Measurements from ENCODE around the gene B3GAT3. TPM values are rescaled to one million over a fixed set of nuclear protein-coding genes. Genes with fewer than 3 reads are reported as not detected.
"Not testable (repeated sequence)": the region's sequence is repeated elsewhere in the genome, so short reads cannot be mapped to it uniquely, and the experiment has no call there.

Gene B3GAT3
- 15.7 TPM for total RNA-seq

- H3K27me3 ChIP-seq (ENCODE audit: insufficient read depth, low read length), result no peaks in the 10 kb centered on the region
- H3K4me3 ChIP-seq (ENCODE audit: low read length), result peak within 1 kb of the TSS; percentile 60
- H3K9me3 ChIP-seq (ENCODE audit: low read depth, low read length), result no peaks in the 10 kb centered on the region
- peaks cover 21% of the 10 kb centered on the region for H3K4me1 ChIP-seq (ENCODE audit: insufficient read depth, low read length)
Observed at GRCh38 chr11:62621567-62622470, at the start of gene B3GAT3. B3GAT3 (minus strand) TSS chr11:62621986; CDS start chr11:62621947, 39 bp downstream.

DNA sequence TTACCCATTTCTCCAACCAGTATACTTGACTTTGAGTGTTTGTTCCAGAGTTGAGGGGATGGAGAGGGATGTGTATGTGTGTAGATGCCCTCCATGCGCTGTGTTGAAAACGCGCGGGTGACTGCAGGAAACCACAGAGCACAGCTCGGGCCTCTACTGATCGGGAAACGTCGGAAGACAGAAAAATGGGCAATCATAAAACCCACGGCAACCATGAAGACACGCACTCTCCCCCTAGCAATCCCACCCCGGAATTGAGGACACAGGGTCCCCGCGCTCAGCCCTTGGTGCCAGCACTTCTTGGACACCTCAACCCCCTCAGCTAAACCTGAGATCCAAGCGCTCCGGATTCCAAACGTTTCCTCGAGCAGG lies 49.4 kb upstream of the B3GAT3 start:
- Histone ChIP-seq H3K27me3 (ENCODE audit: insufficient read depth, low read length) (no peaks in the 10 kb centered on the region), H3K4me1 (ENCODE audit: insufficient read depth, low read length) (peaks cover 42% of the 10 kb centered on the region), H3K9me3 (ENCODE audit: low read depth, low read length) (no peaks in the 10 kb centered on the region), H3K4me3 (ENCODE audit: low read length) (peak overlapping the region; percentile 94)

- Histone ChIP-seq H3K9me3 (ENCODE audit: low read depth, low read length) (no peaks in the 10 kb centered on the region), H3K27me3 (ENCODE audit: insufficient read depth, low read length) (no peaks in the 10 kb centered on the region), H3K4me1 (ENCODE audit: insufficient read depth, low read length) (peaks cover 51% of the 10 kb centered on the region), H3K4me3 (ENCODE audit: low read length) (no peak overlapping the region)
Observed at GRCh38 chr11:62669420-62670161, 47.8 kb upstream of the B3GAT3 start.

GRCh38 chr11:62667460-62667859 lies 45.7 kb upstream of the B3GAT3 start:
- no peaks in the 10 kb centered on the region for H3K9me3 ChIP-seq (ENCODE audit: low read depth, low read length)
- peaks cover 53% of the 10 kb centered on the region for H3K4me1 ChIP-seq (ENCODE audit: insufficient read depth, low read length)
- no peak overlapping the region for H3K4me3 ChIP-seq (ENCODE audit: low read length)
- H3K27me3 ChIP-seq (ENCODE audit: insufficient read depth, low read length), result no peaks in the 10 kb centered on the region

GRCh38 chr11:62666259-62666926 lies 44.6 kb upstream of the B3GAT3 start:
- Histone ChIP-seq H3K4me3 (ENCODE audit: low read length) (peak overlapping the region; percentile 95), H3K4me1 (ENCODE audit: insufficient read depth, low read length) (peaks cover 50% of the 10 kb centered on the region), H3K27me3 (ENCODE audit: insufficient read depth, low read length) (no peaks in the 10 kb centered on the region), H3K9me3 (ENCODE audit: low read depth, low read length) (no peaks in the 10 kb centered on the region)

DNA sequence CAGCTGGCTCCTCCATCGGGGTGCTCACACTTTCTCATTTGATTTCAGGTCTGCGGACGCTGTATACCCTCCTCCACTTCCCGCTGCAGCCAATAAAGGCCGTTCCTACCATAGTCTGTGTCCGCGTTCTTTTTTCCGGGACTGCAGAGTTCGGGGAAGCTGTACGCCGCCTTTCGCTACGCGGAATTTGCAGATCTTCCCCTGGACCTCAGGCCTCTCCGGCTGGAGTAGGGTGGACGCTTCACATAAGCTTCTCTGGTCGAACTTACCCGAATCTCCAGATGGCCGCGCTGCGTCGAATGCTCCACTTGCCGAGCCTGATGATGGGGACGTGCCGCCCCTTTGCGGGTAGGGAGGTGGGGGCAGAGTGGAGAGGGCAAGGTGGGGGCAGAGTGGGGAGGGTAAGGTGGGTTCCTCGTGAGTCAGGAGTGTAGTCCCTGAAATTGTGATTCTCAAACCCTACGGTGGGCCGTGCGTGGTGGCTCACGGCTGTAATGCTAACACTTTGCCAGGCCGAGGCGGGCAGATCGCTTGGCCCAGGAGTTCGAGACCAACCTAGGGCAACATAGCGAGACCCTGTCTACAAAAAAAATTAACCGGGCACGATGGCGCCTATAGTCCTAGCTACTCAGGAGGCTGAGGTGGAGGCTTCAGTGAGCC lies 43.9 kb upstream of the B3GAT3 start:
- H3K9me3 ChIP-seq (ENCODE audit: low read depth, low read length), result no peaks in the 10 kb centered on the region
- no peaks in the 10 kb centered on the region for H3K27me3 ChIP-seq (ENCODE audit: insufficient read depth, low read length)
- H3K4me1 ChIP-seq (ENCODE audit: insufficient read depth, low read length), result peaks cover 44% of the 10 kb centered on the region
- H3K4me3 ChIP-seq (ENCODE audit: low read length), result peak overlapping the region; percentile 95

DNA sequence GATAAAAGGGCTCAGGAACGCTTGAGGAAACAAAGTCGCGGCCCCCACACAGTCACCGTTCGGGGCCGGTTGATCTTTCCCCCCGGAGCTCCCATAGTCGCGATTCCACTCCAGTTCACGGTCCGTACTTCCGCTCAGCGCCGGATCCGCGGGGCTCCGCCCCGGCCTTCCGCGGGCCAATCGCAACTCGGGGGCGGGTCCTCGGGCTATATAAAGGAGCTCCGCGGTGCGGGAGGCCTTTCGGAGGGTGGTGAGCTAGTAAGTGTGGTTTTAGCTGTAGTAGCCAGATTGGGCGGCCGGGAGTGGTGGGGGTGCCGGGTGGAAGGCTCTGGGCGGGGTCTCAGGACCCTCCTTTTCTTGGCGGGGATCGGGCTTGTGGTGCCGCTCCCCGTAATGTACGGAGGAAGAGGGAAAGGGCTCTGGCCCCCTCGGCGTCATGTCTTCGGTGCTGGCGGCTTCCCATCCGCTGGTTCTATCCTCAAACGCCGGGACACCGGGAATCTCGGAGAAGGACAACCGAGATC lies 43.4 kb upstream of the B3GAT3 start, which contains the start of the genes C11orf98 and CSKMT:
TSS of gene C11orf98 (minus strand) at position 136 of the 524 bp plus-strand sequence. CDS start at position 95, 41 bp downstream.
TSS of gene CSKMT (plus strand) at position 238 of the 524 bp plus-strand sequence. CDS start 568 bp downstream, outside the sequence.
- peak within 1 kb of the TSS; percentile 95 for H3K4me3 ChIP-seq (ENCODE audit: low read length)

GRCh38 chr11:62664405-62665074 lies 42.8 kb upstream of the B3GAT3 start:
- no peaks in the 10 kb centered on the region for H3K27me3 ChIP-seq (ENCODE audit: insufficient read depth, low read length)
- no peaks in the 10 kb centered on the region for H3K9me3 ChIP-seq (ENCODE audit: low read depth, low read length)
- H3K4me1 ChIP-seq (ENCODE audit: insufficient read depth, low read length), result peaks cover 40% of the 10 kb centered on the region
- H3K4me3 ChIP-seq (ENCODE audit: low read length), result peak overlapping the region; percentile 95

More for the DNA sequence above, 43.4 kb upstream of the B3GAT3 start, which contains the start of the genes C11orf98 and CSKMT:
- Histone ChIP-seq H3K9me3 (ENCODE audit: low read depth, low read length) (no peaks in the 10 kb centered on the region), H3K27me3 (ENCODE audit: insufficient read depth, low read length) (no peaks in the 10 kb centered on the region), H3K4me1 (ENCODE audit: insufficient read depth, low read length) (peaks cover 40% of the 10 kb centered on the region)

DNA sequence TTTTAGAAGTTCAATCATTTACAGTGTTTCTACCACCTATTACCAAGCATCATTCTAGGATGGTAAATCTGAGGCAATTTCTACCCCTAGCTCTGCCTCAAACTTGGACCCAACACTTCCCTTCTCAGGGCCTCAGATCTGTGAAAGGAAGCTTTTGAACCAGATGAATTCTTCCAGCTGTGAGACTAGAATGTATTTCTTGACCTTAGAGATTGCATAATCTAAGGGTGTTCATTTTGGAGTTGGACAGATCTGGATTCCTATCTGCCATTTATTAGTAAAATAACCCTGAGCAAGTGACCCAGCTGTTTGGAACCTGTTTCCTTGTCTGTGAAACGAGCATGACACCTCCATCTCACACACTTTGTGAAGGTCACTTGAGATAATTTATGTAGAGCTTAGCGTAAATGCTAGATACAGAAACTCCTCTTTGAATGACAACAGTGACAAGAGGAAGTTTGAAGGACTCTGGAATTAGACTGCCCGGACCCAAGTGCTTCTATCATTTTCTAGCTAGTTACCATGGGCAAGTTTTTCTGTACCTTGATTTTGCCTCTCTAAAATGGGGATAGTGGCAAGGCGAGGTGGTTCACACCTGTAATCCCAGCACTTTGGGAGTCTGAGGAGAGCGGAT lies 35.1 kb upstream of the B3GAT3 start:
- Histone ChIP-seq H3K4me3 (ENCODE audit: low read length) (no peak overlapping the region), H3K4me1 (ENCODE audit: insufficient read depth, low read length) (peaks cover 14% of the 10 kb centered on the region), H3K27me3 (ENCODE audit: insufficient read depth, low read length) (no peaks in the 10 kb centered on the region), H3K9me3 (ENCODE audit: low read depth, low read length) (no peaks in the 10 kb centered on the region)

GRCh38 chr11:62654297-62654696 lies 32.5 kb upstream of the B3GAT3 start:
- no peak overlapping the region for H3K4me3 ChIP-seq (ENCODE audit: low read length)
- no peaks in the 10 kb centered on the region for H3K27me3 ChIP-seq (ENCODE audit: insufficient read depth, low read length)

DNA sequence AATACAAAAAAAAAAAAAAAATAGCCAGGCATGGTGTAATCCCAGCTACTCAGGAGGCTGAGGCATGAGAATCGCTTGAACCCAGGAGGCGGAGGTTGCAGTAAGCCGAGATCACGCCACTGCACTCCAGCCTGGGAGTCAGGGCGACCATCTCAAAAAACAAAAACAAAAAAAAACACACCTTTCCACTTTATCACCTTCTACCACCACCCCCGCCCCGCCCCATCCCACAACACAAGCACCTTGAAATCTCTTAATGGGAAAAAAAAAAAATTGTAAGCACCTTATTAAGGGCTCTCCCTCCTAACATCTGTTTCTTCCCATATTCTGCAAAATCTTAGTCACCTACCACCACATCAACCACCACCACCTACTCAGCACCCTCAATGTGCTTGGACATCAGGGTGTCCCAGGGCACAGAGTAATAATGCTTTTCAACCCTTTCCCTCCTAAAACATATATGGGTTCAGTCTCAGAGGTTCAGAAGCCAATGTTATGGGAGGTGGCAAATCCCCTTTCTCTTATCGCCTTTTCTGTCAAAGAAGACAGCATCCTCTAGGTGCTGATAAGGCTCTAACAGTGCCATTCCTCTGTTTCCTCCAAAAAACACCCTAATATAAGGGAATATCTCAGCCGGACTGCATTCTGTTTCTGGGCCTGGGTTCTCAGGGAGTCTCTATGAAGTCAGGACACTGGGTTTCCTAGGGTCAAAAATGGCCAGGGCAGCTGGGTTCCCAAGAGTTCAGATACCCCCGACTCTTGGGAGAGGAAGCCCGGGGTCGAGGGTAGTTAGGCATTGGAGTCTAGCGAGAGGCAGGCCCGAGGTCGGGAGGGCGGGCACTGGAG lies 30.6 kb upstream of the B3GAT3 start:
- peaks cover 20% of the 10 kb centered on the region for H3K4me1 ChIP-seq (ENCODE audit: insufficient read depth, low read length)
- no peaks in the 10 kb centered on the region for H3K27me3 ChIP-seq (ENCODE audit: insufficient read depth, low read length)
- H3K4me3 ChIP-seq (ENCODE audit: low read length), result peak overlapping the region; percentile 89
- H3K9me3 ChIP-seq (ENCODE audit: low read depth, low read length), result no peaks in the 10 kb centered on the region

More at GRCh38 chr11:62654297-62654696, 32.5 kb upstream of the B3GAT3 start:
- Histone ChIP-seq H3K4me1 (ENCODE audit: insufficient read depth, low read length) (peaks cover 20% of the 10 kb centered on the region), H3K9me3 (ENCODE audit: low read depth, low read length) (no peaks in the 10 kb centered on the region)

DNA sequence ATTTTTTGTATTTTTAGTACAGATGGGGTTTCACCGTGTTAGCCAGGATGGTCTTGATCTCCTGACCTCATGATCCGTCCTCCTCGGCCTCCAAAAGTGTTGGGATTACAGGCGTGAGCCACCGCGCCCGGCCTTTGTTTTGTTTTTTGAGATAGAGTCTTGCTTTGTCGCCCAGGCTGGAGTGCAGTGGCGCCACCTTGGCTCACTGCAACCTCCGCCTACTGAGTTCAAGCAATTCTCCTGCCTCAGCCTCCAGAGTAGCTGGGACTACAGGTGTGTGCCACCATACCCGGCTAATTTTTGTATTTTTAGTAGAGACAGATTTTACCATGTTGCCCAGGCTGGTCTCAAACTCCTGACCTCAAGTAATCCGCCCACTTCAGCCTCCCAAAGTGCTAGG lies 28.5 kb upstream of the B3GAT3 start:
- peaks cover 34% of the 10 kb centered on the region for H3K4me1 ChIP-seq (ENCODE audit: insufficient read depth, low read length)
- H3K9me3 ChIP-seq (ENCODE audit: low read depth, low read length); H3K27me3 ChIP-seq (ENCODE audit: insufficient read depth, low read length); H3K4me3 ChIP-seq (ENCODE audit: low read length): not testable (repeated sequence)

GRCh38 chr11:62649486-62649885 lies 27.7 kb upstream of the B3GAT3 start:
- peaks cover 42% of the 10 kb centered on the region for H3K4me1 ChIP-seq (ENCODE audit: insufficient read depth, low read length)

More at GRCh38 chr11:62649486-62649885, 27.7 kb upstream of the B3GAT3 start:
- Histone ChIP-seq H3K9me3 (ENCODE audit: low read depth, low read length) (no peaks in the 10 kb centered on the region), H3K4me3 (ENCODE audit: low read length) (no peak overlapping the region), H3K27me3 (ENCODE audit: insufficient read depth, low read length) (no peaks in the 10 kb centered on the region)
